MM.1S (cell line): ENCODE results near the gene CROCC2.

Experiments used
- DNase-seq: peaks from one replicate; pipeline ENCODE4 v3.0.0-alpha.2; 2015
- H2AFZ ChIP-seq: fragments of 300-600 bp; sonication (generic); 2 replicates; pipeline ENCODE4 v1.6.0; 2016; ENCODE audit warnings: antibody characterized with exemption, low read length
- H3F3A ChIP-seq: fragments of 300-600 bp; sonication (generic); 2 replicates; pipeline ENCODE4 v1.6.1; 2016; ENCODE audit warnings: mild to moderate bottlenecking, antibody characterized with exemption, low read length, moderate library complexity, mixed read lengths; ENCODE audit not compliant: insufficient read depth
- H3K27ac ChIP-seq: fragments of 300-600 bp; sonication (generic); 2 replicates; pipeline ENCODE4 v1.5.1; 2016; ENCODE audit warnings: mild to moderate bottlenecking, low read length
- H3K27me3 ChIP-seq: fragments of 300-600 bp; sonication (generic); replicated peaks from 2 replicates; pipeline ENCODE4 v1.6.0; 2016; ENCODE audit warnings: low read length; ENCODE audit not compliant: insufficient read depth
- H3K36me3 ChIP-seq: fragments of 300-600 bp; sonication (generic); replicated peaks from 2 replicates; pipeline ENCODE4 v1.6.1; 2016; ENCODE audit warnings: mild to moderate bottlenecking, low read length, mixed read lengths; ENCODE audit not compliant: insufficient read depth
- H3K4me1 ChIP-seq: fragments of 300-600 bp; sonication (generic); 2 replicates; pipeline ENCODE4 v1.6.1; 2016; ENCODE audit warnings: low read length, mixed read lengths
- H3K4me2 ChIP-seq: fragments of 300-600 bp; sonication (generic); 2 replicates; pipeline ENCODE4 v1.6.0; 2016; ENCODE audit warnings: low read depth, low read length
- H3K4me3 ChIP-seq: fragments of 300-600 bp; sonication (generic); 2 replicates; pipeline ENCODE4 v1.5.1; 2016; ENCODE audit warnings: low read length, mixed read lengths
- H3K79me2 ChIP-seq: fragments of 300-600 bp; sonication (generic); 2 replicates; pipeline ENCODE4 v1.6.1; 2016; ENCODE audit warnings: mixed run types, low read length, mixed read lengths
- H3K9ac ChIP-seq: fragments of 300-600 bp; sonication (generic); 2 replicates; pipeline ENCODE4 v1.6.1; 2016; ENCODE audit warnings: low read length, mixed read lengths
- H3K9me2 ChIP-seq: fragments of 300-600 bp; sonication (generic); replicated peaks from 2 replicates; pipeline ENCODE4 v1.6.1; 2016; ENCODE audit warnings: mild to moderate bottlenecking, low read length, mixed read lengths; ENCODE audit not compliant: insufficient read depth
- H3K9me3 ChIP-seq: fragments of 300-600 bp; sonication (generic); replicated peaks from 2 replicates; pipeline ENCODE4 v1.6.1; 2016; ENCODE audit warnings: mild to moderate bottlenecking, low read length, mixed read lengths; ENCODE audit not compliant: insufficient read depth
- H4K20me1 ChIP-seq: fragments of 300-600 bp; sonication (generic); 2 replicates; pipeline ENCODE4 v1.6.1; 2016; ENCODE audit warnings: mild to moderate bottlenecking, low read length, moderate library complexity, mixed read lengths; ENCODE audit not compliant: insufficient read depth
- CTCF ChIP-seq: fragments of 300-600 bp; sonication (generic); IDR thresholded peaks from 2 replicates; pipeline ENCODE4 v1.5.1; 2016; ENCODE audit warnings: antibody characterized with exemption, low read length, mixed read lengths
- EZH2 ChIP-seq: fragments of 300-600 bp; sonication (generic); optimal IDR thresholded peaks from 2 replicates; pipeline ENCODE3; 2017; ENCODE audit warnings: low read depth, mild to moderate bottlenecking, antibody characterized with exemption, low read length, mixed read lengths
- EZH2phosphoT487 ChIP-seq: fragments of 300-600 bp; sonication (generic); IDR thresholded peaks from 2 replicates; pipeline ENCODE4 v1.6.1; 2018; ENCODE audit warnings: antibody characterized with exemption, low read length

CROCC2 gene

GRCh38 chr2:240886023-240886565 is 20.0 kb upstream of the CROCC2 start:
- Histone ChIP-seq H3K27me3 (peaks cover 32% of the 10 kb centered on the region), H3K79me2 (no peaks in the 10 kb centered on the region), H3K9ac (no peak overlapping the region), H3K4me2 (no peak overlapping the region), H3K9me2 (no peaks in the 10 kb centered on the region), H3K27ac (no peak overlapping the region), H2AFZ (no peak overlapping the region), H3K4me1 (no peaks in the 10 kb centered on the region), H3K9me3 (no peaks in the 10 kb centered on the region), H4K20me1 (no peaks in the 10 kb centered on the region), H3F3A (no peaks in the 10 kb centered on the region), H3K36me3 (no peaks in the 10 kb centered on the region), H3K4me3 (no peak overlapping the region)
- DNase-seq: no peak
- no peak for TF ChIP-seq EZH2
- TF ChIP-seq EZH2phosphoT487: no peak
- TF ChIP-seq CTCF: no peak

GRCh38 chr2:240886678-240887609 is 19.2 kb upstream of the CROCC2 start:
- H3K4me2 ChIP-seq: no peak overlapping the region
- H3F3A ChIP-seq: no peaks in the 10 kb centered on the region
- H3K9me3 ChIP-seq: no peaks in the 10 kb centered on the region
- H4K20me1 ChIP-seq: no peaks in the 10 kb centered on the region
- no peaks in the 10 kb centered on the region for H3K9me2 ChIP-seq
- H3K36me3 ChIP-seq: no peaks in the 10 kb centered on the region
- H3K79me2 ChIP-seq: no peaks in the 10 kb centered on the region
- no peak overlapping the region for H3K27ac ChIP-seq
- peaks cover 23% of the 10 kb centered on the region for H3K27me3 ChIP-seq
- TF ChIP-seq EZH2phosphoT487 (no peak), CTCF (no peak), EZH2 (no peak)
- no peak for DNase-seq
- no peak overlapping the region for H2AFZ ChIP-seq
- no peaks in the 10 kb centered on the region for H3K4me1 ChIP-seq
- no peak overlapping the region for H3K9ac ChIP-seq
- H3K4me3 ChIP-seq: no peak overlapping the region

GRCh38 chr2:240887631-240888030 is 18.5 kb upstream of the CROCC2 start:
- Histone ChIP-seq H2AFZ (no peak overlapping the region), H3K36me3 (no peaks in the 10 kb centered on the region), H3K4me1 (no peaks in the 10 kb centered on the region), H3K27ac (no peak overlapping the region), H3K79me2 (no peaks in the 10 kb centered on the region), H3K9me3 (no peaks in the 10 kb centered on the region), H3K27me3 (peaks cover 16% of the 10 kb centered on the region), H3K9me2 (no peaks in the 10 kb centered on the region), H3F3A (no peaks in the 10 kb centered on the region), H3K9ac (no peak overlapping the region), H4K20me1 (no peaks in the 10 kb centered on the region), H3K4me2 (no peak overlapping the region), H3K4me3 (no peak overlapping the region)
- TF ChIP-seq EZH2 (no peak), CTCF (no peak), EZH2phosphoT487 (no peak)
- no peak for DNase-seq
